ENCODE results near the gene RNF11.

- no peak for TF ChIP-seq GTF2F1 (IDR thresholded peaks at IDR 0.05; ENCODE audit: borderline replicate concordance, low read depth, low read length)
- TF ChIP-seq POU5F1 (IDR thresholded peaks at IDR 0.05; ENCODE audit: low read depth, low read length) = no peak
- TF ChIP-seq BRCA1 (IDR thresholded peaks at IDR 0.05; ENCODE audit: low read depth, low read length) = no peak
Measured at GRCh38 chr1:51281807-51282206, 45.7 kb downstream of the RNF11 start.
